H7 (cell line): ENCODE data around the gene C5. TPM values are rescaled to one million over a fixed set of nuclear protein-coding genes. Genes with fewer than 3 reads are reported as not detected.

Experiments used
- DNase-seq: peaks from one replicate; pipeline ENCODE4 v3.0.0; 2012
- H3K27me3 ChIP-seq: 2 replicates; pipeline ENCODE4 v1.6.0; 2011; ENCODE audit warnings: mild to moderate bottlenecking, low read length; ENCODE audit not compliant: control insufficient read depth, insufficient read depth
- H3K36me3 ChIP-seq: replicated peaks from 2 replicates; pipeline ENCODE4 v1.5.1; 2011; ENCODE audit warnings: low read length; ENCODE audit not compliant: control insufficient read depth, insufficient read depth
- H3K4me3 ChIP-seq: 2 replicates; pipeline ENCODE4 v1.5.1; 2011; ENCODE audit warnings: low read depth, mild to moderate bottlenecking, control low read depth, low read length, moderate library complexity; ENCODE audit not compliant: insufficient read depth
- total RNA-seq: library from RNA; depleted of rRNA; stranded (reverse); fragments of >200 nt; shearing (Covaris generic); gene quantifications from 2 replicates; pipeline ENCODE4 v1.2.3, GENCODE V29; 2014

The C5 gene
- total RNA-seq, 1 experiment from 2014 or later: 1.0 TPM

DNA sequence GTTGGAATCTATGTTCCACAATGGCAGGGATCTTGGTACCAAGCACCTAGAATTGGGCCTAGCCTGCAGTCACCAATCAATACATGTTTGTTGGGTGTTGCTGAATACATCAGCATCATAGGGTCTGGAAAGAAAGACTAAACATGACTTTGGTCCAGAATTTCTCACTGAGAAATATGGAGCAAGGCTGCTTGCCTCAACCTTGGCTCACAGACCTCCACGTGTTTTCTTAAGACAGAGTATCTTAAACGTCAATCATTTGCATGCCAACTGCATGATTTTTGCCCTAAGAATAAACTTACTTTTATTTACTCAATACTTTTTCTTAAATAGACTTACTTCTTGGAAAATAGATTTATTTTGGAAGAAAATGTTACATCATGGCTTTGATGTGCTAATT lies 100.8 kb downstream of the C5 start:
- Histone ChIP-seq H3K27me3 (no peaks in the 10 kb centered on the region), H3K36me3 (no peaks in the 10 kb centered on the region), H3K4me3 (no peak overlapping the region)
- no peak for DNase-seq

DNA sequence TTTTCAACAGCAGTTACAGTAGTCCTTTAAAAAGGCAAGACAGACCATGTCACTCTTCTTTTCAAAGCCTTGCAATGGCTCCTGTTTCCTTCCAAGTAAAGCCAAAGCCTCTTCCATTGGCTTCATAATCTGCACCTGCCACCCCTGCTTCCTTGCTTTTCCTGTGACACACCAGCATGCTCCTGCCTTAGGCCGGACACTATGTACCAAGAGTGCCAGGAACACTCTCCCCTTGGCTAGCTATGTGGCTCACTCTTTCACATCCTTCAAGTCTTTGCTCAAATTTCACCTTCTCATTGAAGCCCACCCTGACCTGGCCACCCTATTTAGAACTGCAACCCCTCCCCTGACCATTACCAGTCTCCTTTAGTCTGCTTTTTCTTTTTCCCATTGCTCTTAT lies 101.3 kb downstream of the C5 start:
- DNase-seq: no peak
- H3K36me3 ChIP-seq: no peaks in the 10 kb centered on the region
- no peaks in the 10 kb centered on the region for H3K27me3 ChIP-seq
- no peak overlapping the region for H3K4me3 ChIP-seq

DNA sequence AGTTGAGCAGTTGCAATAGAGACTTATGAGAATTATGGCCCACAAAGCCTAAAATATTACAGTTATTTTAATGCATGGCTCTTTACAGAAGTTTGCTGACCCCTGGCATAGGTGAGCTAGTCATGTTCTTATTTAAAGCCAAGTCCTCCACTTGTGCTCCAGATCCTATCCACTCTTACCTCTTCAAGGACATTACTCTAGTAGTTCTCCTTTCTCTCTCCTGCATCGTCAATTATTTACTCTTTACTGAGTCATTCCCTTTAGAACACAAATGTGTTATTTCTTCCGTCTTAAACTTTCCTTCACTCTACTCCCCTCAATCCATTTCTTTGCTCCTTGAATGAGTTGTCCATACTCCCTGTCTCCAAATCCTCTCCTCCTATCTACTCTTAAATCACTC lies 102.9 kb downstream of the C5 start:
- Histone ChIP-seq H3K36me3 (no peaks in the 10 kb centered on the region), H3K27me3 (no peaks in the 10 kb centered on the region), H3K4me3 (no peak overlapping the region)
- DNase-seq: no peak

DNA sequence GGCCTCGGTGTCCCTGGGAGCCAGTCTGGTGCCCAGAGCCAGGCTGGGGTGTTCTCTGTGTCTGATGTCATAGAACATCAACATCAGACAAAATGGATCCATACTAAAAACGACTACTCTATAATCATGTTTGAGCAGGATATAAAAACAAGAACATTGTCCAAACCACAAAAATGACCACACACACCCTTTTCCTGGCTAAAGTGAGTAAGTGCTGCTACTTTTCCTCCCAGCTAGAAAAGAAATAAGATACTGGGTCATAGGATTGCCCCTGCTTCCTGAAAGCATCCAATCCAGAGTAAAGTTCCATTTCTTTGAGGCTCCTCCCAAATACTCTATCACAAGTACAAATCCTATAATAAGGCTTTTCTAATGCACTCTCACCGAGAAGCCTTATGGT lies 103.8 kb downstream of the C5 start:
- H3K4me3 ChIP-seq: no peak overlapping the region
- no peaks in the 10 kb centered on the region for H3K27me3 ChIP-seq
- DNase-seq: no peak
- H3K36me3 ChIP-seq: no peaks in the 10 kb centered on the region

GRCh38 chr9:120944948-120945347 lies 105.1 kb downstream of the C5 start:
- no peak overlapping the region for H3K4me3 ChIP-seq
- H3K36me3 ChIP-seq: no peaks in the 10 kb centered on the region
- no peak for DNase-seq
- H3K27me3 ChIP-seq: no peaks in the 10 kb centered on the region

GRCh38 chr9:120944434-120944843 lies 105.6 kb downstream of the C5 start:
- Histone ChIP-seq H3K36me3 (no peaks in the 10 kb centered on the region), H3K4me3 (no peak overlapping the region), H3K27me3 (no peaks in the 10 kb centered on the region)
- no peak for DNase-seq

- Histone ChIP-seq H3K36me3 (no peaks in the 10 kb centered on the region), H3K27me3 (no peaks in the 10 kb centered on the region), H3K4me3 (no peak overlapping the region)
- no peak for DNase-seq
Observed at GRCh38 chr9:120942186-120943001, 107.7 kb downstream of the C5 start.

DNA sequence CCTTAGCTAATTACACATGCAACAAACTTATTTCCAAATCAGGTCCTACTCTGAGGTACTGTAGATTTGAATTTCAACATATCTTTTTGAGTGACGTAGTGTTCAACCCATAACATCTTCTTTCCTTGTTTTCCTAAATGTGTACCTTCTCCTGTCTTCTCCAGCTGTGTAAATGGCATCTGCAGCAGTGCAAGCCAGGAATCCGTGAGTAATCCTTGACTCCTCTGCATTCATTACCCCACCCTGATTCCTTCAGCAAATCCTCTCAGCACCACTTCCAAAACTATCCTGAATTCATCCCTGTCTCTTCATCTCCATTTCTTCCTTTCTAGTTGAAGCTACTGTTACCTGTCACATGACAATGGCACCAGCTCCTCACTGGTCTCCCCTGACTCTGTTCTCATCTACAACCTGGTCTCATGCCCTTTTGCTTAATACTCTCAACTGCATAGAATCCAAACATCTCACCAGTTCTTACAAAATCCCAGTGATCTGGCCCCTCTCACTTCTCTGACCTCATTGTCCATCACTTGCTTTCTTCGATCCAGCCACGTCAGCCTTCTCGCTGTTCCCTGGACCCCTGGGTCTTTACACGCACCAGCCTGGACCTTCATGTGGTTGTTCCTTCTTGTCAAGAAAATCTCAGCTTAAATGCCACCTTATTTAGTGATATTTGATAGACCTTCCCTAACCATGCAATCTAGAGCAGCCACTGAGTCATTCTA lies 108.9 kb downstream of the C5 start:
- DNase-seq: no peak
- Histone ChIP-seq H3K27me3 (no peaks in the 10 kb centered on the region), H3K36me3 (no peaks in the 10 kb centered on the region), H3K4me3 (no peak overlapping the region)

DNA sequence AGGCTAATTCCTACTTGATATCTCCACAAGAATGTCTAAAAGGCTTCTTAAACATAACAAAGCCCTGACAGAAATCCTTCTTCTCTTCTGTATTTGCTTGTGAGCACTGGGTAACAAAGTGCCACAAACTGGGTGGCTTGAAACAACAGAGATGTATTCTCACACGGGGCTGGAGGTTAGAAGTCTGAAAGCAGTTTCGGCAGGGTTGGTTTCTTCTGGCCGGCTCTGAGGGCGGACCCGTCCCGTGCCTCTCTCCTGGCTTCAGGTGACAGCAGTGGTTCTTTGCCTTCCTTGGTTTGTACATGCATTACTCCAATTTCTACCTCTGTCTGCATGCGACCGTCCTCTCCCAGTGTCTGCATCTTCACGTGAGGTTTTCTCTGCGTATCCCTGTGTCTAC lies 109.5 kb downstream of the C5 start:
- H3K4me3 ChIP-seq: no peak overlapping the region
- no peak for DNase-seq
- no peaks in the 10 kb centered on the region for H3K27me3 ChIP-seq
- H3K36me3 ChIP-seq: no peaks in the 10 kb centered on the region

DNA sequence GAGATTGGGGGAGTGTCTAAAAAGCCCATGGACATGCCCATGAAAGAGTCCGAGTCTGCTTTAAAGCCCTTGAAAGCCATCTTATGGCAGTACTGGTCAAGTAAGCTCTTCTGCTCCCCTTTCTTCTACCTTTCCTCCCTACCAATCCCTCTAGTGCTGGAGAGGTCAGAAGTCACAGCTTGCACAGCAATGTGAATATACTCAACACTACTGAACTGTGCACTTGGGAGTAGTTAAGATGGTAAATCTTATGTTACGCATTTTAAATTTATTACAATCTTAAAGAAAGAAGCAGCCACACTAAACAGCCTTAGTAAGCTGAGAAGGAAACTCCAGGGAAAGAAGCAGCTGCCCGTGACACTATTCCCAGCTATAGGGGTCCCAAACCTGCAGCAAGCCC lies 111.2 kb downstream of the C5 start:
- H3K27me3 ChIP-seq: no peaks in the 10 kb centered on the region
- H3K4me3 ChIP-seq: no peak overlapping the region
- no peaks in the 10 kb centered on the region for H3K36me3 ChIP-seq
- DNase-seq: no peak

- DNase-seq: no peak
- no peak overlapping the region for H3K4me3 ChIP-seq
- no peaks in the 10 kb centered on the region; the same call in 1 of the 2 replicates for H3K27me3 ChIP-seq
- H3K36me3 ChIP-seq: no peaks in the 10 kb centered on the region
Observed at GRCh38 chr9:120937596-120937995, 112.5 kb downstream of the C5 start.

GRCh38 chr9:120937127-120937526 lies 112.9 kb downstream of the C5 start:
- H3K27me3 ChIP-seq: no peaks in the 10 kb centered on the region; the same call in 1 of the 2 replicates
- no peak overlapping the region for H3K4me3 ChIP-seq
- H3K36me3 ChIP-seq: no peaks in the 10 kb centered on the region
- no peak for DNase-seq

DNA sequence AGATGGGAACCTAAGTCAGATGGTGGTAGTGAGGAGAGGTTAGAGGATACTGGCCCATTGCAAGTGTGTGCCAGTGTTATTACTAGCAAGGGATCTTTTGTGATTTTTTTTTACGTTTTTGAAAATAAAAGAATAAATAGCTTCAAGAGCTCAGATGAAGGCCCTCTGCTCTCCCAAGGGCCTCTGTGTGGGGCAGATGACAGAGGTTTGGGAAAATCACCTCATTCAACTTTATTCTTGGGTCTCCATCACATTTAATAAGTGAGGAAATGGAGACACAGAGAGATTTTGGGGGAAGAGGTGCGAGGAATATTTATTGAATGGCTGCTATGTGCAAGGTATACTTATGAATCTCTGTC lies 113.3 kb downstream of the C5 start:
- no peak for DNase-seq
- Histone ChIP-seq H3K36me3 (no peaks in the 10 kb centered on the region), H3K4me3 (no peak overlapping the region), H3K27me3 (no peaks in the 10 kb centered on the region; the same call in 1 of the 2 replicates)

- no peak overlapping the region for H3K4me3 ChIP-seq
- peak; percentile 90 for DNase-seq
Observed at GRCh38 chr9:120936011-120936763, 113.9 kb downstream of the C5 start.

More at GRCh38 chr9:120936011-120936763, 113.9 kb downstream of the C5 start:
- no peaks in the 10 kb centered on the region for H3K36me3 ChIP-seq
- no peaks in the 10 kb centered on the region; the same call in 1 of the 2 replicates for H3K27me3 ChIP-seq
